ENCODE measurements around the gene MYB.
"Not testable (repeated sequence)": the region's sequence is repeated elsewhere in the genome, so short reads cannot be mapped to it uniquely, and the experiment has no call there.

Gene MYB

DNA sequence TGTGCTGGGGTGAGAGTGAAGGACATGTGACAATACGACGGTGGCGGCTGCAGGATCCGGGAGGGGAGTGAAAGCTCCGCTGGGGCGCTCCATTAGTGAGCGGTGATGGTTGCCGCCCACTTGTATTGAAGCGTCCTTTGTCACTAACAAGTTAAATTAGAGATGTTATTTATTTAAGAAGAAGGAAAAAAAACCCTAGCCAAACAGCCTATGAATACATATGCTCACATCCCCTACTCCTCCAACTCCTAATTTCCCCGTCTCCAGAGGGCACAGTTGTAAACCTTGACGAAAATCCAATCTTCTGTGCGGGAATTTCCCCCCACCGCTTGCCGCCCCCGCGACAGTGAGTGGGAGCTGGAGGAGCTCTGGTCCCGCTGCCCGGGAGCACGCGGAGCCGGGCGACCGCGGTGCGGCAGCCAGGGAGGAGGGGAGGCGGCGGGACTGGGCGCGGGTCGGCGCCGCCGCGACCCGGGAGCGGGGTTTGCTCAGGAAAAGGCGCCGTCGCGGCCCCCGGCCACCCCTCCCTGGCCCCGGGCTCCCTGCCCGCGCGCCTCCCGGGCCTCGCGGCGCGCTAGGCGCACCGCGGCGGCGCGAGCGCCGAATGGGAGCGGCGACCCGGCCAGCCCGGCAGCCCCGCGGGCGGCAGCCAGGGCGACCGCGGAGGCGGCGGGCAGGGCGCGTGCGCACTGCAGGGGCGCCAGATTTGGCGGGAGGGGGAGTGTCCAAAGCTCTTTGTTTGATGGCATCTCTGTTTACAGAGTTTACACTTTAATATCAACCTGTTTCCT is at the start of gene MYB:
Gene MYB, plus strand, starts transcription at position 767 of the 791 bp plus-strand sequence. CDS start 206 bp downstream, outside the sequence.
- no peak for DNase-seq (ENCODE audit: low read depth)

DNA sequence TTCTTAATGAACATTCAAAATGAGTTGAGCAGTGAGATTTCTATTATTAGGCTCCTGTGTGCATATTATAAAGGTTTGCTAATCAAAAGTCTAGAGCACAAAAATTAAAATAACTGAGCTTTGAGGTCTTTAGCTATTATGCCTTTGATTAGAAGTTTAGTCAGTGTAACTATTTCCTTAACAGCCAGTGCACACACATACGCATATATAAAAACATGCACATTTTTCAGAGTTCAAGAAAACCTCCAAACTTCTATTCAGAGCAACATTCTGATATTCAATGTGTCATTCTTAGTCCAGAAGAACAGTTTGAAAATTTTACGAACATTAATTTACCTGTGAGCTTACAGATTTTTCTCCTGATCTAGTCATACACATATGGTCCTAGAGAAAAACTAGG is 48.3 kb upstream of the MYB start:
- no peak for DNase-seq (ENCODE audit: low read depth)

DNA sequence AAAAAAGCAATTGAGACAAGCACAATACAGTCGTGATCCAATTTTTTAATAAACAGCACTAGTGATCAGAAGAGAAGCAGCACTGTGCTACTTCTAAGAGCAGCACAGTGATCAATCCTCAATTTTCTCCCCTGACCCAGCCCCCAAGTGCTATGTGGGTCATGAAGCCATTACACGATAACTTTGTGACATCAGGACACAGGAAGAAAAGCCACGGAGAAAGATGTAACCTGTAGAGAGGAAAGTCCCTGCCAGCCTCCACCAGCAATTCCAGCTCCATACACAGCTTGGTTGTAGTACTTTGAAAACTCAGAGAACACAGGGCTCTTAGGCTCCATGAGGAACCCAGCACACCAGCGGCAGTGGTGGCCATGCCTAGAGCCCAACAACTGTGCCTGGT is 45.3 kb upstream of the MYB start:
- no peak for DNase-seq (ENCODE audit: low read depth)

DNA sequence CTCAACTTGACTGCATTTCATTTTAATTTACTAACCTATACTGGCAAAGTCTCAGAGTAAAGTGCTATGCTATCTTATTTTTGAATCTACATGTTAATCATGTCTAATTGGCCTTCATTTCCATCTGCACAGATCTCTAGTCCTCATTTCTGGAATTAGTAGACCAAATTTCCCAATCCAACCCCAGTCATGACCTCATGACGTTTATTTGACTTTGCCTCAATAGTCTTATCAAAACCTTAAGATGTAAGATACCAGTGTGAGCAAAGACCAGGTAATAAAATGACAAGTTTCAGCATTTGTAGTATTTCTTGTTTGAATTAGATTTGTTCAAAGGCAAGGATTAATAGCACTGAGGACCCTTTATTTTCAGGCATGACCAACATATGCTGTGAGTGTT is 43.3 kb upstream of the MYB start:
- DNase-seq (ENCODE audit: low read depth), result no peak

DNA sequence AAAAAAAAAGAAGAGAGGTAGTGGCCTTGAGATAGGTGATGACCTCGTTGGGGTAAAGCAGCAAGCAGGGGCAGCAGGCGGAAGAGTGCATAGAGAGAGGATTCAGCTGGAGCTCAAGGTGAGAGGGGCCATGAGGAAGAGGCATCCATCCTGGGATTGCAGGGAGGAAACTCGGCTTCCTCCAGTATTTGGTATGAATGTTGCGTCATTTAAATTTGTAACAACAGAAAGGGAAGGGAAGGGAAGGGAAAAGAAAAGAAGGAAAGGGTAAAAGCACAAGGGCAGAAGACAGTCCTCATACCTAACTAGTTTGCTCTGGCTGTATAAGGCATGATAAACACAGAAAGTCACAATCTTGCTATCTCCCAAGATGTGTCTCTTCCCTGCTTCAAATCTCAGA is 39.9 kb upstream of the MYB start:
- DNase-seq (ENCODE audit: low read depth), result no peak

DNA sequence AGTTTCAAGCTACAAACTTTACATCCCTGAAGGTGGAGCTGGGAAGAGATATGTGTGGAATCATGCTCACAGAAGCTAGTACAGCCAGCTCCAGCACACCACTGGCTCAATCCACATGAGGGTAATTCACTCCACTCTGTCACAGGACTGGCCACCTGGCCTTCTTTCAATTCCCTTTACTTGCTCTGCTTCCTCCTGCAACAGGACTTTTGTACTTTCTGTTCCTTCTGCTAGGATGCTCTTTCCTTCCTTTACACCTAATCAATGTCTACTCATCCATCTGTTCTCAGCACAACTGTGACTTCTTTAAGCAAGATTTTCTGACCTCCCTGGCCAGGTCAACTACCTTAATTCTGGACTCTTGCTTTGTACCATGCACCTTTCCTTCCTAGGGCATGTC is 39.4 kb upstream of the MYB start:
- no peak for DNase-seq (ENCODE audit: low read depth)

DNA sequence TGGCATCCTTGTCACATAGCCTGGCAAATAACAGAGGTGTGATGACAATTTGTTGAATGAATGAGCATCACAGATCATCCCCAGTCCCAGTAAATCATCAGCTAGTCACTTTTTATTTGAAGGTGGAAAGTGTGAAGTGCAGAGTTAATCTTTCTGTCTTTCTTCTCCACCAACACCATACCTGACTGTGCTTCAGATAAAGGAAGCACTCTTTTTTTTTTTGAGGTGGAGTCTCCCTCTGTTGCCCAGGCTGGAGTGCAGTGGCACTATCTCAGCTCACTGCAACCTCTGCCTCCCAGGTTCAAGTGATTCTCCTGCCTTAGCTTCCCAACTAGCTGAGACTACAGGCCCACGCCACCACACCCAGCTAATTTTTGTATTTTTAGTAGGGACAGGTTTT is 38.9 kb upstream of the MYB start:
- DNase-seq (ENCODE audit: low read depth), result not testable (repeated sequence)

DNA sequence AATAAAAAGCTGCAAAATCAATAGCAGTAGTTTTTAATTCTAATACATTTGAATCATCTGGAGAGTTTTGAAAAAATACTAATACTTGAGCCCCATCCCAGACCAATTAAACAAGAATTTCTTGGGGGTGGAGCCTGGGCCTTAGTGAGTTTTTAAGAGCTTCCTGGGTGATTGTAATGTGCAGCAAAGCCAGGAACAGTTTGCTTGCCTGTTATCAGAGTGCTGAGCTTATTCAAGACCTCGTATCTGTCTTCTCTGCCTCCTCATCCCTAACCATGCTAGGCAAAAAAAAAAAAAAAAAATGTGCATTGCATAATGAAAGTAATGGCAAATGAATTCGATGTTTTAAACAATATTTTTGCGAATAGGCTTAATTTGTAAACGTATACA is 36.4 kb upstream of the MYB start:
- DNase-seq (ENCODE audit: low read depth), result no peak

DNA sequence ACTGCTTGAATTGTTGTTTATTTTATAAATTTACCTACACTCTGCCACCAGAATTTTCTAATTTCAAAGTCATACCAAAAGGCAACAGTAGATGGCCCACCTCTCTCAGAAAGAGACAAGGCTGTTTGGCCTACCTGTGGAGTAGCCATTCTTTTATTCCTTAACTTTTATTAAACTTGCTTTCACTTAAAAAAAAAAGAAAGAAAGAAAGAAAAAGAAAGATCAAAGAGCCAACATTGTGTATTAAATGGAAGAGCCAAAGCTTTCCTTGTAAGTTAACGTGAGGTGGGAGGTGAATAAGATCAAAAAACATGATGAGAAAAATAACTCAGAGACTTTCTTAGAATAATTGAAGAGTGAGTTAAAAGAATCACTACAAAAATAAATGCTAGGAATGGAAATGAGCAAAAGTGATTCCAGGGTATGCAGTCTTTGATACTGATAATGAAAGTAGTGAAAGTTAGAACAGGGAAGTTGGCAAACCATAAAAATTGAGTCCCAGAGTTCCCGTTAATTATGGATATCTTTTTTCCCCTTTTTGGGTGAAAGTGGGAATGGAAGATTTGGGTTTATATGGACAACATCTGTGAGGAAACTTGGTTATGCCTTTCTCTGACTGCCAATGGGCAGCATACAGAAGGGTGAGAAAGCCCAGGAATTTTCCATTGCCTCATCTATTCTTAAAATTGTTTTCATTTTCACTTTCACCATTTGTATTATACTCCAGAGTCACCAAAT is 35.9 kb upstream of the MYB start:
- no peak for DNase-seq (ENCODE audit: low read depth)

DNA sequence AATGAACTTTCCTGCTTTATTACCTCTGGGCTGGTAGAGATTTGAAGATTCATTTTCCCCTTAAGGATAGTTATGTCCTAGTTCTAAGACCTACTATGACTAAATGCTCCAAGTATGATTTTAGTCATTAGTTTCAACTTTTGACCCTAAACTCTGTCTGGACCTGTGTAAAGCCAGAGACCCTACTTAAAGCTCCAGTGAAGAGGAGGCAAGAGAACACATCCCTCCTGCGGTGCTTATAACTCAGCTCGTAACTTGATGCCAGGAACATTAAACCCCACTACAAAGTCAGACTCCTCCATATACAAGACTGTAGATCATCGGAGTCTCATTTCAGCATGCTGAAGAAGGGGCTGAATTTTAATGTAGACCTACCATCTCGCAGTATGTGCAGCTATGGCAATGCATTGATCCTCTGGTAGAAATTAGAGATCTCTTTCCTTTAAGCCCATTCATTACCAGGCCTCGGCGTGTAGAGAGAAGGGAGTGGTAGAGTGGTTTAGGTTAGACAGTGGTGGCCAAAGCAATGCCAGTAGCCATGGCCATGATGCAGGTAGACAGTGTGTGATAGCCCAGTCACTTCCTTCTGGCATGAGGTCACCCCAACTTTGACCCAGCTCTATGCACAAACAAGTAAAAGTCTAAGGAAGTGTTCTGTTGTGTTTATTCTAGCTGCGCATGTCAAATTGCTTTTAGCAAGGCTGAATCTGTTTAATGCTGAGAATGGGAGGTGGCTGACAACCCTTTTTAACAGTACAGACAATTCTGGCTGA is 34.8 kb upstream of the MYB start:
- no peak for DNase-seq (ENCODE audit: low read depth)

DNA sequence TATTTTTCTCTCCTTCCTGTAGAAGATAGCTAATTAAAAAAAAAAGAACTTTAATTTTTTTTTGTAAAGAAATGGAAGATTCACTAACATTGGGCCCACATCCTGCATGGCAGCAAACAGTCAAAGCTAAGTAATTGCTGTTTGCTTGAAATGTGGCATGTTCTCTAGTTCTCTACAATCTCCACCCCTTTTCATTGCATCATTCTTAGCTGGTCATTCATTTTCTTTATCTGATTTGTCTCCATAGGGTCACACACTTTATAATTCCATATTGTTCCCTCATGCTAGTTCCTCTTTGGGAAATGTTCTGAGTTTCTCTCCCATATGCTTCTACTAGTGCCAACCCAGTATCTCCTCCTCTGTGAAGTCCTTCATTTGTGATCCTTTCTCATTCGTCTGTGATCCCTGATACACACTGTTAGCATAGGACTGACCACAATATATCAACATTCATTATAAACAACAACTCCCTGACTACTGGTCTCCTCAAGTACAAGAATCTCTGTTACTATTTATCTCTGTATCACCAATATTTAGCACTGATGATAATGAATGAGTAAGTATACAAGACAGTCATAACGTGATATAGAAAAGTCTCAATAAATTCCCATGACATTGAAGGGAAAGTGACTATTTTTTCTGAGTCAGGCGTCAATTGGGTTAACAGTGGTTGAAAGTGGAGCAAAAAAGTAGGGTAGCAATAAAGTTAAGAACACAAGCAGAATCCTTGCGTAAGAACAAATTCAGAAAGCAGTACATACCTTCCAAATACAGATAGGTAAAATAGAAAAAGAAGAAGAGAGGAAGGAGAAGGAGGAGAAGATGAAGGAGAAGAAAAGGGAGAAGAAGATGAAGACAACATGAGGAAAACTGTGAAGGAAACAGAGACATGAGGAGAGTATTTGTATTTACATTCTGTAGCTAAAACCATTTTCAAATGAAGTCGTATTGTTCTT is 33.2 kb upstream of the MYB start:
- DNase-seq (ENCODE audit: low read depth), result no peak

DNA sequence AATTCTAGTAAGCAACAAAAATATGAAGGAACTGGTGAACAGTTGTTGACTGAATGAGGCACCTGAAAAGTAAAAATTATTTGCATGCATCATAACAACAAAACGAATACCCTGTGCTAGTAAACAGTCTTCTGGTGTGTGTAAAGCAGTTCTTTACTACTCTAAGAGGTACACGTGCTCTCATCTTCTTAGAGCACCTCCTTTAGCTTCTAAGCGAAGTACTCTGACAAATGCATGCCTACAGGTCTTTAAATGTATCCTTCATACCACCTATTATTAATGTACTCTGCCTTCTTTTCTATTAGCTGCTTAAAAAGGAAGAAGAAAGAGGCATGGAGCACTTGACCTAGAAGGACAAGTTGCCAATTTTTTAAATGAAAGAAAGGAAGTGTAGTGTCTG is 32.2 kb upstream of the MYB start:
- DNase-seq (ENCODE audit: low read depth), result no peak

DNA sequence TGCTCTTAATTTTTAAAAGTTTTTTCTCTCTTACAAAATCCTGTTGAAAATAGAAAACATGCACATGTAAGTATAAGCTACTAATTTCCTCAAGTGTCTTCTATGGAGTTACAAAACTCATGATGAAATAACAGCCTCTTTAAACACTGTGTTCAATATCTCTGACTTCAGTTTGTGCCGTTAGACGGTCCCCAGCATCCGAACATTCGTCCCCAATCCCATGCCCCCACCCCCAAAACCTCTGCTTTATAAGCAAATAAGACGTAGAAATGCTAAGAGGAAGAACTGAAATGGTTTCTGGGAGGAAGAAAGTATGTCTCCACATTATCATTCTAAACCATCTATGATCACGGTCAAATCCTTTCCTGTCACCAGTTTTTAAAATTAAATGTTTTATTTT is 31.7 kb upstream of the MYB start:
- DNase-seq (ENCODE audit: low read depth), result no peak

DNA sequence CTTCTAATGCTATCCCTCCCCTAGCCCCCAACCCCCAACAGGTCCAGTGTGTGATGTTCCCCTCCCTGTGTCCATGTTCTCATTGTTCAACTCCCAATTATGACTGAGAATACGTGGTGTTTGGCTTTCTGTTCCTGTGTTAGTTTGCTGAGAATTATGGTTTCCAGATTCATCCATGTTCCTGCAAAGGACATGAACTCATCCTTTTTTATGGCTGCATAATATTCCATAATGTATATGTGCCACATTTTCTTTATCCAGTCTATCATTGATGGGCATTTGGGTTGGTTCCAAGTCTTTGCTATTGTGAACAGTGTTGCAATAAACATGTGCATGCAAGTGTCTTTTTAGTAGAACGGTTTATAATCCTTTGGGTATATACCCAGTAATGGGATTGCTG is 30.6 kb upstream of the MYB start:
- DNase-seq (ENCODE audit: low read depth), result not testable (repeated sequence)

DNA sequence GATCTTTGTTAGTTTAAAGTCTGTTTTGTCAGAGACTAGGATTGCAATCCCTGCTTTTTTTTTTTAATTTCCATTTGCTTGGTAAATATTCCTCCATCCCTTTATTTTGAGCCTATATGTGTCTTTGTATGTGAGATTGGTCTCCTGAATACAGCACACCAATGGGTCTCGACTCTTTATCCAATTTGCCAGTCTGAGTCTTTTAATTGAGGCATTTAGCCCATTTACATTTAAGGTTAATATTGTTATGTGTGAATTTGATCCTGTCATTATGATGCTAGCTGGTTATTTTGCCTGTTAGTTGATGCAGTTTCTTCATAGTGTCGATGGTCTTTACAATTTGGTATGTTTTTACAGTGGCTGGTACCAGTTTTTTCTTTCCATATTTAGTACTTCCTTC is 27.0 kb upstream of the MYB start:
- not testable (repeated sequence) for DNase-seq (ENCODE audit: low read depth)

DNA sequence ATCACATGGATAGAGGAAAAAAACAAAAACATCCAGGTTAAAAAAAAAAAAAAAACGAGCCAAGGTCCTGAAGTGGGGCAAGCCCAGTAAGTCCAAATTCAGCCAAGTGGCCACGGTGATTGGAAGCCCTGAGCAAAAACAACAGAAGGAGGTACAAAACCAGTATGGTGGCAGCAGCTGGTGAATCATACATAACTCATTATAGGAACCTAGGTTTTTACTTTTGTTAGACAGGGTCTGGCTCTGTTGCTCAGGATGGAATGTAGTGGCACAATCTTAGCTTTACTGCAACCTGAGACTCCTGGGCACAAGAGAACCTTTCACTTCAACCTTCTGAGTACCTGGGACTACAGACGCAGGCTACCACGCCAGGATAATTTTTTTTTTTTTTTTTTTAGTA is 22.7 kb upstream of the MYB start:
- DNase-seq (ENCODE audit: low read depth), result no peak

DNA sequence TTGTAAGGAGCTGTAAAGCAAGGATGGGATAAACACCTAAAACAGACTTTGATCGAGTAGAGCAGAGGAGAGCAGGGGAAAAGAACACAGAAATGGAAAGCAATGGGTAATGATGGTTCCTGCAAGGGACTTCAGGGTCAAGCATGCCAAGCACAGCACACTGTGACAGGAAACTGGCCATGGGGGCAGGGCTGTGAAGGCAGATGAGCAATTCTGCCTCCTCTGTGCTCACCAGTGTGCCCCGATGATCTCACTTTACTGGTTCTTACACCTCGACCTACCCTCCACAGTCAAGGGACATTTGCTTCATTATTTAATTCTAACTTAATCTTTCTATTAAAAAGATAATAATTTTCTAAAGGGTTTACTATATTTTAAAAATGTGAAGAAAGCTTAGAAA is 21.6 kb upstream of the MYB start:
- DNase-seq (ENCODE audit: low read depth), result no peak

DNA sequence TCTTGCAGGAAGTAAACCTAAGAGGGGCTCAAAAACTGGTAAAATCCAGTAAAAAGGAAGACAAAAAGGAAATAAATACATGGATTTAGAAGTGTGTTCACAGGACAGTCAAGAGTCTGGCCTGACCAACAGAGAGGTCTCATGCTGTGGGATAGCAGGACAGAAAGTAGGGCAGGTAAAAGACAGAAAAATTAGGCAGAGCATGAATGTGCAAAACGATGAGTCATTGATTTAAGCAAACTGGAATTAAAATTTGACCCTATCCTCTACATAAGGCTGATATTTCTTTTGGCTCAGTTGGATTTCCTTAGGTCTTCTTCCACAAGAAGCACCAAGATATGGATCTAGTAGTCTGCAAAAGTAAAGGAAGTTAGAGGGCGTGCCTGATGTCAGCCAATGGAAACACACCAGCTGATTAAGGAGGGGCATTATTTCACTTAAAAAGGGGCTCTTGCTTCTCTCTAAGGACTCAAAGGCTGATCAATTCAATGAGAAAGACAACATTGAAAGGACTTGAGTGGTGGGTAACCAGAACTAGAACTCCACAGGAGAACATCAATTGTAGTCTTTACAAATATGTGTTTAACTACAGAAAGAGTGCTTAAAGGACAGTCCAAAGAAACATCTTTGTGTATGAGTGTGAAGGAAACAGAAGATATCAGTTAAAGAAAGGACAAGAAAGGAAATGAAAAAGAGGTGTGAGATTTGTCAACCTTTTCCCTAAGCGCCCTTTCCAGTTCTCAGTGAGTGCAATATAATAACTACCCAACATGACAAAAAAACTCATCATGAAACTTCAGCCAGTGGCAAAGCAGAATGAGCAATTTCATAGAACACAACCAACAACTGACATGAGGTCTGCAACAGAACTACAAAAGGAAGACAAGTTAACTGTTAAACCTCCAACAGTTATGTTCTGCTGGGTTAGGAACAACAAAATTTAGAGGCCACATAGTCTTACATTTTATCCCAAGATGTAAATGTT is 19.4 kb upstream of the MYB start:
- no peak for DNase-seq (ENCODE audit: low read depth)

DNA sequence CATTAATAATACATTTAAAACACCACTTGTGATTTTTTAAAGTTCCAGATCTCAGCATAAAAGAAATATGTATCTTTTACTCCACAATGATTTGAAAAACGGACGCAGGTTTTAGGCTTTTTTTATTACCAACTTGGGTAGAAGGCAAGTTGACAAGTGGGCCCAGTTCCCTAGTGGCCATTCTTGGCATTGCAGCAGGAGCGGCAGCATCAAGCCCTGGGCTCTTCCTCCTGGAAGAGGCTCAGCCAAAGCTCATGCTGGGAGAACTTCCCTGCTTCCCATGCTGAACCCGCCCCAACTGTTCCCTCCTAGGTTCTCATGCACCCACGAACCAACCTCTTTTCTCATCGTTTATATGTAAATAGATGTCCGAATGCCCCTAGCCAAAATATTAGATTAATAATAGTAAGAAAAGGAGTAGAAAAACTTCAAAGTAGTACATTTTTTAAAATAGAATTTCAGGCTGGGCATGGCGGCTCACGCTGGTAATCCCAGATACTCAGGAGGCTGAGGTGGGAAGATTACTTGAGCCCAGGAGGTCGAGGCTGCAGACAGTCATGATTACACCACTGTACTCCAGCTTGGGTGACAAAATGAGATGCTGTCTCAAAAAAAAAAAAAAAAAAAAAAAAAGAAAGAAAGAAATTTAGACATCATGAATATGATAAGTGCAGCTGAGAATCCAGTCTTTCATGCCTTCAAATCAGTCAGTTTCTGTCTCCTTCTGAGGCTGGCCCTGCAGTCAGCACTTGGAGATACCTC is 18.2 kb upstream of the MYB start:
- no peak for DNase-seq (ENCODE audit: low read depth)

DNA sequence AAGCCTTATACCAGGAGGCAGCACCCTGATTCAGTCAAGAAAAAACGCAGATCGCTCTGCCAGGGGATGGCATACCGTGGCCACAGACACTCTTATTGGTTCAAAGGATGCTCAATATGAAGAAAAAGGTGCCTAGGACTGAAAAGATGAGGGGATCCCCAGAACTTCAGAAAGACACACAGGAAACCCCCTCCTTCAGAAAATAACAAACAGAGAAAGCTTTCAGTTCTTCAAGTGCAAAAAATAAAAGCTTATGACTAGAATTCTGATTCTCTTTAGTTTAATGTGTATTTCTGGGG is 17.7 kb upstream of the MYB start:
- DNase-seq (ENCODE audit: low read depth), result no peak

Measured in GM04504 (cell line).